ENCODE measurements around the gene SPTLC2.

The SPTLC2 gene

DNA sequence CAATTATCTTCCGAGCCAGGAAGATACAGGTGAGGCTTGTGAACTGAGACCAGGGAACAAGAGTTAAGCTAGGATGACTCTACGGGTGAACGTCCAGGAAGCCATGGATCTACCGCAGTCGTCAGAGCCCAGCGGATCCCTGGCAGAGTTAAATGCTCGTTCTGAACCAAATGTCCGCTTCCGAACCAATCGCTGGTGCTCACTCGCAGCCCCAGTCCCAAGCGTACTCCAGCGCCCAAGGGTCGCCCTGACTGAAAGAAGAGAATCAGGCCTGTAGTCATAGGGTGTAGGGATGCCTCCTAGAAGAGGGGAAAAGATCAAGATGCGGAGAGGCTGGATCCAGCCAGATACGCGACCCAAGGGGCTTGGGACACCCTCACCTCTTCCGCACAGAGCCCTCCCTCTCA is 159.3 kb downstream of the SPTLC2 start:
- peak overlapping the region; percentile 26 for H3K27ac ChIP-seq
- in situ Hi-C loops (cut with HindIII; ENCODE audit: low pct_ligation_motif_present, low sequenced_read_pairs), result no loop called here
- H3K4me3 ChIP-seq (ENCODE audit: low read depth, low read length), result peak overlapping the region; percentile 81
- H3K27me3 ChIP-seq (replicated peaks), result no peaks in the 10 kb centered on the region
- peaks cover 22% of the 10 kb centered on the region for H3K36me3 ChIP-seq (replicated peaks)
- no peak for TF ChIP-seq CTCF (IDR thresholded peaks at IDR 0.05; ENCODE audit: low read depth, low read length, missing control alignments)
- DNase-seq, result no peak

Data from brain microvascular endothelial cell (primary cell).